ENCODE data around the gene HCK.

The HCK gene

GRCh38 chr20:32087070-32087469, 35.0 kb downstream of the HCK start:
- TF ChIP-seq CTCF (conservative IDR thresholded peaks at IDR 0.05; ENCODE audit: control insufficient read depth, insufficient read depth, low read depth, low read length), result no peak
- no peak overlapping the region for H3K4me3 ChIP-seq (ENCODE audit: control insufficient read depth, low read depth, low read length)
- no peak for DNase-seq (ENCODE audit: low read depth)

DNA sequence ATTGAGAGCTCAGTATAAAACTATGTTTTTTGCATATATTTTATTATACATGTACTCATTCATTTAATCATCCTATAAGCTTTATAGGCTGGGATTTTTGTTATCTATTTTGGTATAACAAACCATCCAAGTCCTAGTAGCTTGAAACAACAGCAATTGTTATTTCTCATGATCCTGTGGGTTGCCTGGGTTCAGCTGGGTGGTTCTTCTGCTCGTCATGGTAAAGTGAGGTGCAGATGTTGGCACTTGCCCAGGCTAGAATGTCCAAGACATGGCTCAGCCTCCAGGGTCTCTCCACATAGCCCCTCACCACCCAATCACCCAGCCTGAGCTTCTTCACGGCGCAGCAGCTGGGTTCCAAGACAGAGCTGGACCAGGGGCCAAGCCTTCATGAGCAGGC, 36.7 kb downstream of the HCK start:
- DNase-seq (ENCODE audit: low read depth), result no peak
- H3K4me3 ChIP-seq (ENCODE audit: control insufficient read depth, low read depth, low read length), result no peak overlapping the region
- TF ChIP-seq CTCF (conservative IDR thresholded peaks at IDR 0.05; ENCODE audit: control insufficient read depth, insufficient read depth, low read depth, low read length), result no peak

GRCh38 chr20:32089637-32090362, 37.8 kb downstream of the HCK start:
- H3K4me3 ChIP-seq (ENCODE audit: control insufficient read depth, low read depth, low read length), result no peak overlapping the region
- DNase-seq (ENCODE audit: low read depth), result no peak
- no peak for TF ChIP-seq CTCF (conservative IDR thresholded peaks at IDR 0.05; ENCODE audit: control insufficient read depth, insufficient read depth, low read depth, low read length)

DNA sequence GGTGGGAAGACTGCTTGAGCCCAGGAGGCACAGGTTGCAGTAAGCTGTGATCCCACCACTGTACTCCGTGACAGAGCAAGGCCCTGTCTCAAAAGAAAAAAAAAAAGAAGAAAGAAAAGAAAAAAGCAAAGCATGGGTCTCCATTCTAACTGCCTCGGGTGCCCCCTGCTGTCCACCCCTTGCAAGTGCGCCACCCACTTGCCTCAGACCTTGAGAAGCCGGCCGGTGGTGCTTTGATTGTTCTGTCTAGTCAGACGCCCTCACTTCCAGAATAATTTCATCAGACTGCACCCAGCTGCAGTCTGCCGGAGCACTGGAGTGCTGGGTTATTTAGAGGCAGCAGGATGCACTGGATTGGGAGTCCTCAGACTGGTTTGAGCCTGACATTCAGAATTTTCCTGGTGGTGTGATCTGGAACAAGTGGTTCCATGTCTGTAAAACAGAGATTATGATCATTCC, 39.9 kb downstream of the HCK start:
- peak; percentile 82 for TF ChIP-seq CTCF (conservative IDR thresholded peaks at IDR 0.05; ENCODE audit: control insufficient read depth, insufficient read depth, low read depth, low read length)
- DNase-seq (ENCODE audit: low read depth), result peak; percentile 75
- no peak overlapping the region for H3K4me3 ChIP-seq (ENCODE audit: control insufficient read depth, low read depth, low read length)

DNA sequence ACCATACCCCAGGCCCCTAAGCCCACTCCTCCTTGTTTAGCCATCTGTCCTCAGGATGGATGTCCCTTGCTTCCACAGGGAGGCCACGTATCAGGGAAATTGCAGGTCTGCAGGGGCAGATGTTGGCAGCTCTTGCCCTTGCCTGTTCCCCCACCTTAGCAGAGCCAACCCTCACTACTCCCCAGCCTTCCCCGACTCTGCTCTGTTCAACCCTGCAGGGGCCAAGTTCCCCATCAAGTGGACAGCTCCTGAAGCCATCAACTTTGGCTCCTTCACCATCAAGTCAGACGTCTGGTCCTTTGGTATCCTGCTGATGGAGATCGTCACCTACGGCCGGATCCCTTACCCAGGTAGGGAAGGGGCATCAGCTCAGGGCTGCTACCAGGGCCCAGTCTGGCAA, 46.7 kb downstream of the HCK start:
- TF ChIP-seq CTCF (conservative IDR thresholded peaks at IDR 0.05; ENCODE audit: control insufficient read depth, insufficient read depth, low read depth, low read length), result no peak
- no peak for DNase-seq (ENCODE audit: low read depth)
- H3K4me3 ChIP-seq (ENCODE audit: control insufficient read depth, low read depth, low read length), result no peak overlapping the region

GRCh38 chr20:32108814-32109391, 56.9 kb downstream of the HCK start:
- DNase-seq (ENCODE audit: low read depth), result no peak
- no peak for TF ChIP-seq CTCF (conservative IDR thresholded peaks at IDR 0.05; ENCODE audit: control insufficient read depth, insufficient read depth, low read depth, low read length)
- peak overlapping the region; percentile 82 for H3K4me3 ChIP-seq (ENCODE audit: control insufficient read depth, low read depth, low read length)
